ENCODE data around the gene NRXN3.

The NRXN3 gene

GRCh38 chr14:79413734-79414428 is 1243.7 kb downstream of the NRXN3 start:
- no peak for DNase-seq (ENCODE audit: low read depth in 2 of 2)

DNA sequence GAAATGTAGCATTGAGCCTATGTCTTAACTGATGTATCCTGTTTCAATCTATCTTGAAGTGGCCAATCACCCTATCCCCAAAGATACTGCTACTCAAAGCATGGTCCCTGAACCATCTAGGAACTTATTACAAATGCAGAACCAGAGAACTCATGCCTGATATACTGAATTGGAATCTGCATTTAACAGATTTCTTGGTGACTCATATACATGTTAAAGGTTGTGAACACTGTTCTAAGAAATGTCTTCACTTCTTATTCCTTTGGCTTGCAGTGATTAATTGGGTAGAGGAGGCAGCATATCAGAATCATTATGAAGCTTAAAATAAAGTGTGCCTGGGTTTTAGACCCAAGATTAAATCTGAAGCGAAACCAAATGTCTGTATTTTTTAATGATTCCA is 1245.6 kb downstream of the NRXN3 start:
- no peak for DNase-seq (ENCODE audit: low read depth in 2 of 2)

DNA sequence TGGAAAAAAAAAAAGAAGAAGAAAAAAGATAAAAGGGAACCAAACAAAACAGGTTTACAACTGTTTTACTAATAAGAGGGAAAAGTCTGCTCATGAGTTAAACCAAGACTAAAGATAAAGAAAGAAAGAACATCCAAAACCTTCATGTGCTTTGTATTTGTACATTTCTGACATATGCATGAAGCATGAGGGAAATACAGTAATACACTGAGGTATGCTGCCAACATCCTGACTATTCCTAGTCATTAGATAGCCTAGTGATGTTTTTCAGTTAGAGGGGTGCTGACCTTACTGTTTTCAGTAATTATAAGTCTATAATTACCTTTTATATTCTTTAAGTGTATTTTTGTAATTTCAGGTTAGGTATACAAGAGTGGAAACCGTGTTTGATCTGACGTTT is 1247.8 kb downstream of the NRXN3 start:
- DNase-seq (ENCODE audit: low read depth in 2 of 2): no peak

DNA sequence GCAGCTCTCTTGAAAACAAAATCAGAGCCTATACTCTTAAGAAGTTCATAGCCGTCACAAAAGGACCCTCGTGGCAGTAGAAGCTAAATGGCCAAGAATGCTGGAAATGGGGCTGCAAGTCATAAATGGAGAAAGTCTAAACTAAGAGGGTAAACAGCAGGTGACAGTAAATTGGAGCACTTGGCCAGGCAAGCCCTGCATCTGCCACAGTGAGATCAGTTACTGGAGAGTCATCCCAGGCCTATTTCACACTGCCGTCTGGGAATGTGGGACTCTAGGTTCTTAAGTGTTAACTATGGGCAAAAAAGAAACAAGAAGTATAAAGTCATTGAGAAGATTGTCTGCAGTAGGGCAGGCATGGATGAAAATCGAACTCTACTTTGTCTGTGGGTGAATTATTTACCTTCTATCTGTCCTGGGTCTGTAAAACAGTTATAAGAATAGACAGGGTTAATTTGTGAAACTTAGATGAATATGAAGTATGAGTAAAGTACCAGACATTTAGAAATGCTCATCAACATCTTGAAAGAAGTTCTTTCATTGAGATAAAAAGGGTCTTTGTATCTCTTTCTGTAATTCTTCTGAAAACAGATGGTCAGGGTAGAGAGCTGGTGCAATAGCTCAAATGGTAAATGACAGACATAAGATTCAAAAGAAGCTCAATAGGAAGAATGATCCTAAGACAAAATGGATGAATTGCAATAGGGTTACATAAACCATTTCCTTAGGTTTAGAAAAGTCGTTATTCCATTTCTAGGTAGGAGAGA is 1248.7 kb downstream of the NRXN3 start:
- no peak for DNase-seq (ENCODE audit: low read depth in 2 of 2)

- no peak for DNase-seq (ENCODE audit: low read depth in 2 of 2)
These were observed 1249.6 kb downstream of the NRXN3 start for GRCh38 chr14:79419571-79420327.

- no peak for DNase-seq (ENCODE audit: low read depth in 2 of 2)
These were observed 1250.6 kb downstream of the NRXN3 start for GRCh38 chr14:79420725-79421124.

DNA sequence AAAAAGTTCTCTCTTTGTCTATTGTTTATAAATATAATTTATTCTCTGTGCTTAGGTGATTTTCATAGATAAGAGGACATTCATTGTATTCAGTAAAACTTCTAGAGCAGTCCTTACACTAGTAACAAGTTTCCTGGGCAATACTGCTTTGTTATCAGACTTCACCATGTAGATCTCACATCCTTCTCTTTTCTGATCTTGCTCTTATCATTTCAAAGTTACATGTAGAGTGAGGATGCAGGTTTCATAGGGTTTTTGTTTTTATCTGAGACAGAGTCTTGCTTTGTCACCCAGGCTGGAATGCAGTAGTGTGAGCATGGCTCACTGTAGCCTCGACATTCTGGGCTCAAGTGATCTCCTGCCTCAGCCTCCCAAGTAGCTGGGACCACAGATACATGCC is 1251.6 kb downstream of the NRXN3 start:
- DNase-seq (ENCODE audit: low read depth in 2 of 2): no peak

DNA sequence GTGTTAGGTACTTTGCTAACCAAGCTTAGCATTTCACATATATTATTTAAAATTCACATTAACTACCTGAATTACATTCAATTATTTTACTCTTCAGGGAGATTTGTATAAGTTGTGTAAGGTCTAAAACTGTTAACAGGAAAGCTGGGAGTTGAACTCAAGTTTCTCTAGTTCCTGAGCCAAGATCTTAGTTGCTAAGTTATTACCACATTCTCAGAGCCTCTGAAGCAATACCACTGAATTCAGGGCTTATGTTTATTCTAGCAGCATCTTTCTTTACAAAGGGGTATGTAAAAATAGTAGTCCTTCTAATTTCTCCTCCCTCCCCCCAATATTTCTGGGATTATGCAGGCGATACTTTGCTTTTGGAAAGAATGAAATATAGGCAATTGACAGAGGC is 1254.3 kb downstream of the NRXN3 start:
- no peak for DNase-seq (ENCODE audit: low read depth in 2 of 2)

- no peak for DNase-seq (ENCODE audit: low read depth in 2 of 2)
These were observed 1256.1 kb downstream of the NRXN3 start for GRCh38 chr14:79426103-79426755.

- no peak for DNase-seq (ENCODE audit: low read depth in 2 of 2)
These were observed 1262.5 kb downstream of the NRXN3 start for GRCh38 chr14:79432640-79433039.

DNA sequence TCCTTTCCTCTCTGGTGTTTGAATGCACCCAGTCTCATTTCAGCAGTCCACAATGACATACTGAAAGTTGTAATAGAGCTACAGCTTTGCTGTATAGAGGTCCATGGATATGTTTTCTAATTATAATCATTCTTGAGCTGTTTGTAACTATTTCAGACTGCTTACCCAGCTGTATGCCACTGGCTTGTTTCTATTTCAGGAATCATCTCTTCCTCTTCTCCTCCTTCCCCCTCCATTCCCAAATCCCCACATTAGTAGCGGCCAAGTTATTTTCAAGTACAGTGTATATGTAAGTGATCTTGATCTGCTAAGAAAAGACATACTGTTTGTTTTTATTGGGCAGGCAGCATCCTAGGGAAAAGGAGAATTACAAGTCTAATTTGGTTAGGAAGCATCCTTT is 1266.2 kb downstream of the NRXN3 start:
- no peak for DNase-seq (ENCODE audit: low read depth in 2 of 2)

- DNase-seq (ENCODE audit: low read depth in 2 of 2): no peak
These were observed 1267.8 kb downstream of the NRXN3 start for GRCh38 chr14:79437951-79438350.

GRCh38 chr14:79438696-79439342 is 1268.6 kb downstream of the NRXN3 start:
- DNase-seq (ENCODE audit: low read depth in 2 of 2): no peak

DNA sequence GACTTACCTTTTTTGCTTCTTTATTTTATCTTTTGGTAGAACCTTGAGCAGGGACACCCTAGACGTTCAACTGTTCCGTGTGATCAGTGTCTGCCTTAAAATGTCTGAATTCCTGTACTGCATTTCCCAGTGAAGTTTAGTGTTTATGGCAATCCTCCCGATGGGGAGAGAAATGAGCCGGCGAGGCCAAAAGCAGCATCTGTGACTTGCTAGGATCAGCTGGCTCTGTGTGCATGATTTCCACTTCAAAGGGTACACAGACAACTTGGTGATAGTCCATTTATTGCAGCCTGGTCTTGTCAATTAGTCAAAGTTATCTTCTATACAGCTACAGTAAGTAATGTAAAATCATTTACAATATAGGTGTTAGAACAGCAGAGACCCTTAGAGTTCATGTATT is 1272.6 kb downstream of the NRXN3 start:
- no peak for DNase-seq (ENCODE audit: low read depth in 2 of 2)

DNA sequence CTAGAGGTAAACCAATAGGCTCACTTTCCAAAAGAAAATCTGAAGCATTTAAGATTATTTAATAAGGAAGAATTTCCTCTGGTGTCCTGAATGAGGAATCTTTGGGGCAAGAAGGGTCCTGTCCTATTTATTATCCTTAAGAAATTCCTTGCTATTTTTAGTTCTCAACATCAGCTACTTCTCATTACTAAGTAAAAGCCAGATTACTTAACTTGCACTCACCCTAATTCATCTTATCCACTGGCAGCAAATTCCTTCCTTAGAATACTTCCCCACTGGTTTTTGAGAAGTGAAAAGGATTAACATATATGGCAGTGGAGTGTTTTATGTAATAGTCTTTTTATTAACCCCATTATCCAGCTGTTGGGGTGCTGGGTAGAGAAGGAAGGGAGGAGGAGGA is 1273.4 kb downstream of the NRXN3 start:
- DNase-seq (ENCODE audit: low read depth in 2 of 2): no peak

DNA sequence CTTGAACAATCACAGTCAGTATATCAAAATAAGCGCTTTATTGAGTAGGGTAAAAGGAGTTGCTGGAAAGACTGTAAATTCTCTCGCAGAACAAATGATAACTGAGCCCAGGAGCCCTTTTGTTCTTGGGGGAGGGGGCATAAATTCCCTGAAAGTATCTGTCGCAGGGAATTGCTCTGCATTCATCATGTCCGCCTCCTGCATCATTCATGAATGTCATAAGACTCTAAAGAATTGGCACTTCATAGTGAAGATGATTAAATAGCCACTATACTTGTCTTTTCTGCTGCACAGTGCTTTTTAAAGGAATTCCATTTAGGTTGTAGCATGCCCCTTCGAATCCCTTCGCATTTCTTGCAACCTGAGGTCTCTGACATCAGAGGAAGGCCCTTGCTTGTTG is 1278.8 kb downstream of the NRXN3 start:
- DNase-seq (ENCODE audit: low read depth in 2 of 2): no peak

- DNase-seq (ENCODE audit: low read depth in 2 of 2): no peak
These were observed 1281.4 kb downstream of the NRXN3 start for GRCh38 chr14:79451601-79452000.

GRCh38 chr14:79453276-79453675 is 1283.1 kb downstream of the NRXN3 start:
- DNase-seq (ENCODE audit: low read depth in 2 of 2): no peak

- DNase-seq (ENCODE audit: low read depth in 2 of 2): no peak
These were observed 1294.3 kb downstream of the NRXN3 start for GRCh38 chr14:79464468-79464867.

DNA sequence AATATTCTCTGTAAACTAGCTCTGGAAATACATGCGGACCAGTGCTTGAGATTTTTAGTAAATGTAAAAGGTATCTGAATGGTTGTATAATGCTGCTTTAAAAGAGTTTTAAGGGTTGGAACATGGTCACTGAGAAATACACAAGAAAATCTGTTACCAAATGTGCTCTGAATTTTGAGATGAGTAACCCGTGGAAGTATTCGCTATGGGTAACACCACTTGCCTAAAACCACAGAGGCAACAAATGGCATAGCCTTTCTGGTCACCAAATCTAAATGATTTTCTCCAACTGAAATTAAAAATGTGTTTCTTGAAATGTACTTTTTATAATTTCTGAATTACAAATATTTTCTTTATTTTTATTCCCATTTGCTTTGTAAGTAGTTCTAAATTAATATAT is 1295.5 kb downstream of the NRXN3 start:
- DNase-seq (ENCODE audit: low read depth in 2 of 2): no peak

GRCh38 chr14:79466938-79467527 is 1296.9 kb downstream of the NRXN3 start:
- no peak for DNase-seq (ENCODE audit: low read depth in 2 of 2)
